HFF-Myc (cell line): ENCODE measurements around the gene SYTL3.

ENCODE experiments used
- DNase-seq: peaks from one replicate; pipeline ENCODE4 v3.0.0-alpha.2; 2011; ENCODE audit warnings: low read depth; ENCODE audit errors: extremely low read depth
- H3K4me3 ChIP-seq: replicated peaks from 2 replicates; pipeline ENCODE4 v1.5.1; 2011; ENCODE audit warnings: low read depth, mild to moderate bottlenecking, control low read depth, low read length
- TF ChIP-seq, protein P1 (sequence below): IDR thresholded peaks from 2 replicates; pipeline ENCODE4 v1.5.1; 2012; ENCODE audit warnings: mild to moderate bottlenecking, low read depth, low read length, control low read depth; ENCODE audit errors: missing control alignments

The SYTL3 gene

DNA sequence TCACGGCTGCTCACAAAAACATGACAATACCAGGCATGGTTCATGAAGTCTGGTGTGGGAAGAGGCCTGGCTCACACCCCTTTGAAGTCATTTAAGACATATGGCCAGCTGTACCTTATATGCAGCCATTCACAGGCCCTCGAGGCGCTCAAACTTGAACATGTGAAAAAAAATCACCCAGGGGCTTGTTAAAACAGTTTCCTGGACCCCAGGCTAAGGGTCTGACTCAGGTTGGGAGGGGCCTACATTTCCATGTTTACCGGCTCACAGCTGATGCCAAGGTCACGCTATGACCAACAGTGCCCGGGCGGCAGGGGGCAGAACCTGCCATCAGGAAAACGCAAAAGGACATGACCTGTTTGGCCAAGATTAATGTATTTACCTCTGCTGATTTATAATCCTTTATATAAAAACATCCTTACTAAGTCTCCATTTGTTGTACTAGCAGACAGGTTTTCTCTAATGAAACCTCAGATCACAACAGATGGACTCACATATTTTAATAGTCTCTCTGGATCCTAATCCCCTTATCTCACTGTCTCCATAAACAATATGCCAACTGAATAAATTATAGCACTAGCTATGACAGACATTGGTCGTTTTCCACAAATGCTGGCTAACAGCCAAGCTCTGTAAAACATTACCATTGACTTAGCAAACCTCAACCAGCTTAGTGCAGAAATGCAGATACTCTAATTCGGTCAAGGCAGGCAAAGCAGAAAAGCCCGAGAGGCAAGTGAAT, 149.4 kb downstream of the SYTL3 start:
- TF ChIP-seq, protein P1, sequence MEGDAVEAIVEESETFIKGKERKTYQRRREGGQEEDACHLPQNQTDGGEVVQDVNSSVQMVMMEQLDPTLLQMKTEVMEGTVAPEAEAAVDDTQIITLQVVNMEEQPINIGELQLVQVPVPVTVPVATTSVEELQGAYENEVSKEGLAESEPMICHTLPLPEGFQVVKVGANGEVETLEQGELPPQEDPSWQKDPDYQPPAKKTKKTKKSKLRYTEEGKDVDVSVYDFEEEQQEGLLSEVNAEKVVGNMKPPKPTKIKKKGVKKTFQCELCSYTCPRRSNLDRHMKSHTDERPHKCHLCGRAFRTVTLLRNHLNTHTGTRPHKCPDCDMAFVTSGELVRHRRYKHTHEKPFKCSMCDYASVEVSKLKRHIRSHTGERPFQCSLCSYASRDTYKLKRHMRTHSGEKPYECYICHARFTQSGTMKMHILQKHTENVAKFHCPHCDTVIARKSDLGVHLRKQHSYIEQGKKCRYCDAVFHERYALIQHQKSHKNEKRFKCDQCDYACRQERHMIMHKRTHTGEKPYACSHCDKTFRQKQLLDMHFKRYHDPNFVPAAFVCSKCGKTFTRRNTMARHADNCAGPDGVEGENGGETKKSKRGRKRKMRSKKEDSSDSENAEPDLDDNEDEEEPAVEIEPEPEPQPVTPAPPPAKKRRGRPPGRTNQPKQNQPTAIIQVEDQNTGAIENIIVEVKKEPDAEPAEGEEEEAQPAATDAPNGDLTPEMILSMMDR, result no peak
- H3K4me3 ChIP-seq, result no peak overlapping the region
- DNase-seq, result no peak

DNA sequence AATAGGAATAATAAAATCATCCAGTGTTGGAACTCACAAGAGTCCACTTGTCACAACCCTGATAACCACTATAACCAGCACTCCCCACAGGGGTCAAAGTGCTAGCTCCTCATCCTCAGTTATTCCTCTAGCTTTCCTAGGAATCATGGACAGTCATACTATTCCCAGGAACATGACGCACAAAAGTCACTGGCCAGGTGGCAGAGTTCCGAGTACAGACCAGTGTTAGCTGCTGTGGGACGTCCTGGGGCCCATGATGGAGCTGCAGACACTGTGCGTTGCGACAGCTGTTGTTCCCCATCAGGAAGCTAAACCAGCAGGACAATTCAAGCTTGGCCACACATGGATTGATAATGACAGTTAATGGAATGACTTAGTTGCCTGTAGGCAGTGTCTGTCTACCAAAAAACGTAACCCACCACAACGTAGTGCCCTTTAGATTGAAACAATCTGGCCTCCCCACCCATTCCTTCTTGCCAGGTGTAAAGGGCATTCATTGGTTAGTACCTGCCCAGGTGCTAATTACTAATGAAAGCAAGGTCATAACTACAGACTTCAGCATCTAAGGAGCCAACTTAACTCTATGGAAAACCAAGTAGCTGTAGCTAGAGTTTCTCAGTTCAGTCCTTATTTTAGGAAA, 151.9 kb downstream of the SYTL3 start:
- no peak overlapping the region for H3K4me3 ChIP-seq
- TF ChIP-seq, protein P1, result no peak
- no peak for DNase-seq

DNA sequence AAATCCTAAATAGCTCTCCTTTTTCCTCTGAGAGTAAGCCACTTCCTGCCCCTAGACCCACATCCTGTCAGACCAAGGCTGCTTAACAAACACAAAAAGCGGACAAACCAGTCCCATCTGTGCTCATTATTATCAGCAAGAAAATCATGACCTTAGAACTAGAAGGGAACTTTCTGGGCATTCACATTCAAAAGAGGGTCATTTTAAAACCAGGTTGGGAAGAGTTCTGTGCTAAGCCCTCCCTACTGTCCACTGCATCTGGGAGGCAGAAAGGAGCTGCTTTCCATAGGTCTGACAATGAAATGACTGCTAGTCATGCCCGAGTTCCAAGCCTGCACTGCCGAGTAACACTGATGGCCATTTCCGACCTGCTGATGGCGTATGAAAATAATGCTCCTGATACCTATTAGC, 153.9 kb downstream of the SYTL3 start:
- no peak for DNase-seq
- TF ChIP-seq, protein P1, result no peak
- no peak overlapping the region for H3K4me3 ChIP-seq

DNA sequence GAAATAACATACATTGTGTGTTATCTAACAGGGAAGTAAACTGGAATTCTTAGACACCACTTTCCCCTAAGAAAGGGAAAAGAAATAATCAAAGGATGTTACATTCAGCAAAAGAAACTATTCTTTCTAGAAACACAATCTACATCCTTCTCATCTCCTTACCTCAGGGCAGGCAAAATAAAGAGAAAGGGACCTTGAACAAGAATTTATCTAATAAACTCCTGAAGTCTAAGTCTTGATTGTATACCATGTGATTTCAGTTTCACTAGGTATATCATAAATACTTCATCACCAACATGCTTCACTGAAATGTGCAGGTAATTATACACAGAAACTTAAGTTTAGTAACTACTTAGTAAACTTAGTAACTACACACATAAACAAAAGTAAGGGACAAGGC, 154.4 kb downstream of the SYTL3 start:
- no peak overlapping the region for H3K4me3 ChIP-seq
- TF ChIP-seq, protein P1, result no peak
- DNase-seq, result no peak

DNA sequence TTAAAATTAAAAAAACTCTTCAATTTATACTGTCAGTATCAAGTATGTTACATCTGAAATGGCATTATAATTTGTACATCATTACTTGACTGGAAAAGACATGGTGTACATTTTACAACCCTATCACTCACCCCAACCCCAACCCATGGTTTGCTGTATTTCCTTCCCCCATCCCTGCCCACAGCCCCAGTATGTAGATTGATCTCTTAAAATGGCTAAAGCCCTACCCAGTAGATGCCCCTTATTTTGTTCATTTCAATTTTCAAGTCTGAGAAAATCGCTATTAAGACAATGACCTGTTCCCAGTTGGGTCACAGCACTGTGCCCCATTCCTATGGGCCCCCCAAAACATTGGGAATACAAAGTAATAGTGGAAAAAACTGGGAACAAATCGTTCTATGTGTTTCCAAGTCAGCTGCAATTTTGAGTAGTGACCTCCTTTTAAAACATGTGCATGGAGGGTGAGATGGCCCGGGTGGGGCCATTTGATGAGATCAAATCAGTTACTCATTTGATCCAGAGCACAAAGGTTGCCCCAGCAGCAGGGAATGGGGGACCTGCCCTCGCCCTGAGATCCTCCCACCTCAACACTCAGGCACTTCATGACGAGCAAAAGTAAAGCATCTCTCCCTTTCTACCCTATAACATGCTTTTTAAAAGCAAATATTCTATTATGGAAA, 156.0 kb downstream of the SYTL3 start:
- TF ChIP-seq, protein P1, result no peak
- H3K4me3 ChIP-seq, result no peak overlapping the region
- no peak for DNase-seq

DNA sequence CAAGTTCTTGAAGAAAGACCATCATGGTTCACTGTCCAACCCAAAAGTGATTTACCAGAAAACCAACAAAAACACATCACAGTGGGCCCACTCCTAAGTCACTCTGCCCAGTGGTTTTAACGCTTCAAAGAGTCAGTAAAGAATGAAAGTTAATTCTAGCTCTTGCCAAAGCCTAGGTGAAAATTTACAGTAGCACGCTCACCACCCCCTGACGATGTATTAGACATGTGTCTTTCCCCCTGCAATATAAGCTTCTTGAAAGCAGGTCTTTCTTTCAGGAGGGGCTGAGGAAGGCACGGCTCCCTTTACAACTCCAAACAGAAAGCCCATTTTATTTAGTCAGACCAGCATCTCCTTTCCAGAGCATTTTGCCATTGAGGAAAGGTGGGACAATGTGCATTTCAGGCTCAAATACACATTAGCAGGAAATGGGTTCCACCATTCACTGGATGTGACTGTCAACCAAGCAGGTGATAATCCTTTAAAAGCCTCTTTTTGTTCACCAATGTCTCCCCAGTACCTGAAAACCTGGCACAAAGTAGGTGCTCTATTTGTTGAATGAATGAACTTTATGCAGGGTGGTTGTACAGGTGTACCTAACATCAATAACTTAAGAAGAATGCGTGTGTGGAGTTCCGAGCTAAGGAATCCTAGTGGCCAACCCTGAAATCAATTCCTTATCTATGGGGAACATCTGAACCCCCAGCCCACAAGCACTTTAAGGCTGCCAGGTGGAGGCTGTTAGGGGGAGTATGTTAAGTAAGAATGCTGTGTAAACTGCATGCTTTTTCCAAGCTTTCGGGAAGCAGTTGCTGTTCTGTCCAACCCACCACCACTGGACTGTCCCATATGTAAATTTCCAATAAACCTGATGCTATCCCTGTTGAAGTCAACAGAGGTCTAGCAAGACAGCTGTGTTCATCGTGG, 157.9 kb downstream of the SYTL3 start:
- TF ChIP-seq, protein P1, result no peak
- DNase-seq, result no peak
- H3K4me3 ChIP-seq, result no peak overlapping the region
